DMS153 treated with DMSO at 0.1 percent for 48 hours (cell line): Measurements from ENCODE around the gene TIAM2.
"Not testable (repeated sequence)": the region's sequence is repeated elsewhere in the genome, so short reads cannot be mapped to it uniquely, and the experiment has no call there.

Experiments
- DNase-seq: peaks from one replicate; lab custom pipeline; 2025; ENCODE audit not compliant: unreplicated experiment; lab: John Stamatoyannopoulos, UW

Gene TIAM2

GRCh38 chr6:155222506-155222905 is 227.4 kb downstream of the TIAM2 start:
- no peak for DNase-seq

GRCh38 chr6:155223646-155224451 is 228.7 kb downstream of the TIAM2 start:
- DNase-seq: no peak

- DNase-seq: no peak
These were observed 229.5 kb downstream of the TIAM2 start for GRCh38 chr6:155224618-155225017.

GRCh38 chr6:155227046-155227445 is 231.9 kb downstream of the TIAM2 start:
- DNase-seq: no peak

- DNase-seq: no peak
These were observed 233.5 kb downstream of the TIAM2 start for GRCh38 chr6:155228546-155229166.

GRCh38 chr6:155230975-155231374 is 235.9 kb downstream of the TIAM2 start:
- not testable (repeated sequence) for DNase-seq

GRCh38 chr6:155232848-155233247 is 237.7 kb downstream of the TIAM2 start:
- no peak for DNase-seq

GRCh38 chr6:155234167-155234566 is 239.1 kb downstream of the TIAM2 start:
- DNase-seq: no peak

GRCh38 chr6:155234687-155235086 is 239.6 kb downstream of the TIAM2 start:
- no peak for DNase-seq

- no peak for DNase-seq
These were observed 240.0 kb downstream of the TIAM2 start for GRCh38 chr6:155235087-155235486.

- DNase-seq: no peak
These were observed 242.5 kb downstream of the TIAM2 start for GRCh38 chr6:155237613-155238012.

GRCh38 chr6:155240905-155241600 is 245.9 kb downstream of the TIAM2 start:
- DNase-seq: no peak

GRCh38 chr6:155241966-155242365 is 246.9 kb downstream of the TIAM2 start:
- no peak for DNase-seq

- DNase-seq: no peak
These were observed 249.3 kb downstream of the TIAM2 start for GRCh38 chr6:155244434-155244833.

- DNase-seq: no peak
These were observed 250.1 kb downstream of the TIAM2 start for GRCh38 chr6:155245193-155245592.

- no peak for DNase-seq
These were observed 250.7 kb downstream of the TIAM2 start for GRCh38 chr6:155245831-155246230.

GRCh38 chr6:155246825-155247224 is 251.7 kb downstream of the TIAM2 start:
- no peak for DNase-seq

- DNase-seq: no peak
These were observed 252.5 kb downstream of the TIAM2 start for GRCh38 chr6:155247618-155248007.

- no peak for DNase-seq
These were observed 253.2 kb downstream of the TIAM2 start for GRCh38 chr6:155248008-155249001.

GRCh38 chr6:155250701-155251381 is 255.7 kb downstream of the TIAM2 start:
- DNase-seq: no peak
